Psoas muscle (tissue), 8 donors: ENCODE results near the gene SETBP1. TPM values are rescaled to one million over a fixed set of nuclear protein-coding genes. Genes with fewer than 3 reads are reported as not detected.
A peak's percentile ranks its signal among the peaks of the same experiment; 100 is the strongest.

ENCODE experiments used
- ATAC-seq, 4 donors: fragments of 200-7000 bp; cut with Tn5 transposase; one replicate each; pipeline ENCODE4 v1.9.1; 2020; ENCODE audit warnings: moderate library complexity in 3 of 4, mild to moderate bottlenecking in 2 of 4
- DNase-seq, 2 donors: peaks; one replicate each; pipeline ENCODE4 v3.0.0-alpha.2; 2020
- H3K27ac ChIP-seq: fragments of 200-600 bp; one replicate; pipeline ENCODE4 v1.8.0; 2022
- H3K27me3 ChIP-seq, 3 donors: fragments of 200-600 bp in 1 of 3; one replicate each; pipeline versions ENCODE4 v1.6.1 to v1.8.0; 2013 to 2022; ENCODE audit warnings: low read length in 2 of 3, mild to moderate bottlenecking in 2 of 3, moderate library complexity in 1 of 3; ENCODE audit not compliant: insufficient read depth in 3 of 3
- H3K36me3 ChIP-seq, 2 donors: fragments of 200-600 bp in 1 of 2; one replicate each; pipeline versions ENCODE4 v1.6.1 to v1.8.0; 2013 to 2022; ENCODE audit warnings: low read depth in 1 of 2, mild to moderate bottlenecking in 1 of 2, moderate library complexity in 1 of 2; ENCODE audit not compliant: insufficient read depth in 1 of 2
- H3K4me1 ChIP-seq: fragments of 200-600 bp; one replicate; pipeline ENCODE4 v1.8.0; 2022
- H3K4me3 ChIP-seq: fragments of 200-600 bp; one replicate; pipeline ENCODE4 v1.8.0; 2022; ENCODE audit warnings: mild to moderate bottlenecking
- H3K9me3 ChIP-seq: fragments of 200-600 bp; one replicate; pipeline ENCODE4 v1.8.0; 2022
- CTCF ChIP-seq: fragments of 200-600 bp; IDR thresholded peaks from one replicate; pipeline ENCODE4 v1.8.0; 2022; ENCODE audit warnings: antibody characterized with exemption
- WGBS, 3 donors: extraction: QIAGEN DNeasy Blood & Tissue Kit; methylation state at CpG; one replicate each; pipeline versions ENCODE4 v1.1.6 to v1.1.7; 2013; 5-methylcytosine and 5-hydroxymethylcytosine counted together
- intact Hi-C, 2 donors: fragments of 100-400 bp; cut with DNase I; formaldehyde crosslinking; loops; one replicate each; pipeline versions ENCODE4 v1.11.0 to v1.14.2; 2022
- polyA plus RNA-seq, 3 donors: library from polyadenylated mRNA; stranded (reverse); fragments of 200-250 nt; gene quantifications; one replicate each; pipeline ENCODE4 v1.2.3, GENCODE V29; 2013
- total RNA-seq, 4 donors: library from RNA; stranded (reverse); fragmentation: NEBNext Ultra II Directional in 2 of 4; extraction: Animal tissue kit (Norgen Biotek cat#: 25700) in 2 of 4; gene quantifications; one replicate each; pipeline versions ENCODE4 v1.2.1 to v1.2.4, GENCODE V29; 2021 to 2023
- donor health status: healthy with polysubstance abuse.
- donor health status: DM: no; HTN: no; CAD: no; lungs with moderate emphysema.
- donor health status: Bipolar disorder and iron deficiency.
- donor health status: healthy.
- donor health status: DM: yes; HTN: yes; CAD: no.
- donor health status: DM: no; HTN: no; CAD: no.
- donor health status: DM: no; HTN: no; CAD: no.
- donor health status: DM: yes; HTN: yes; CAD: no.

SETBP1 gene
- total and polyA plus RNA-seq, 7 donors = 0.61 to 21.0 (median 10.5) TPM

GRCh38 chr18:45023519-45023918 lies 342.8 kb downstream of the SETBP1 start:
- intact Hi-C loops = no loop called here
- no peak for TF ChIP-seq CTCF
- H3K27me3 ChIP-seq = no peaks in the 10 kb centered on the region
- ATAC-seq = no peak
- H3K4me3 ChIP-seq = no peak overlapping the region
- no peaks in the 10 kb centered on the region for H3K9me3 ChIP-seq
- no peaks in the 10 kb centered on the region for H3K36me3 ChIP-seq
- WGBS, 3 donors = 45 to 62% (median 60%) methylated on average over 5 of the region's 5 CpGs
- no peak overlapping the region for H3K27ac ChIP-seq
- peaks cover 7% of the 10 kb centered on the region for H3K4me1 ChIP-seq
- no peak for DNase-seq

GRCh38 chr18:45024357-45025088 lies 343.8 kb downstream of the SETBP1 start:
- 79 to 84% (median 80%) methylated on average over 4 of the region's 4 CpGs for whole genome bisulfite sequencing, 3 donors
- no peak for TF ChIP-seq CTCF
- intact Hi-C loops = no loop called here

GRCh38 chr18:45025089-45025450 lies 344.4 kb downstream of the SETBP1 start:
- Histone ChIP-seq H3K36me3 (no peaks in the 10 kb centered on the region), H3K9me3 (no peaks in the 10 kb centered on the region), H3K4me3 (no peak overlapping the region), H3K27me3 (no peaks in the 10 kb centered on the region), H3K4me1 (peaks cover 3% of the 10 kb centered on the region), H3K27ac (no peak overlapping the region)
- DNase-seq = no peak
- no peak for ATAC-seq
- intact Hi-C loops = no loop called here
- WGBS, 3 donors = 93 to 97% (median 95%) methylated on average over 4 of the region's 4 CpGs
- no peak for TF ChIP-seq CTCF

More at GRCh38 chr18:45024357-45025088, 343.8 kb downstream of the SETBP1 start:
- Histone ChIP-seq H3K27me3 (no peaks in the 10 kb centered on the region), H3K36me3 (no peaks in the 10 kb centered on the region), H3K9me3 (no peaks in the 10 kb centered on the region), H3K4me3 (no peak overlapping the region), H3K27ac (no peak overlapping the region), H3K4me1 (peaks cover 3% of the 10 kb centered on the region)
- DNase-seq (no peak), ATAC-seq (no peak)

- 65 to 70% (median 69%) methylated on average over 3 of the region's 3 CpGs for WGBS, 3 donors
- intact Hi-C loops = no loop called here
- peak in 2 of 4 donors; percentile 57 to 73 for ATAC-seq
- H3K27me3 ChIP-seq = no peaks in the 10 kb centered on the region
- no peak overlapping the region for H3K27ac ChIP-seq
- peaks cover 3% of the 10 kb centered on the region for H3K4me1 ChIP-seq
- no peak for DNase-seq
- TF ChIP-seq CTCF = peak; percentile 13
- H3K36me3 ChIP-seq = no peaks in the 10 kb centered on the region
- H3K9me3 ChIP-seq = no peaks in the 10 kb centered on the region
- no peak overlapping the region for H3K4me3 ChIP-seq
These were observed 345.5 kb downstream of the SETBP1 start for GRCh38 chr18:45026162-45026561.

GRCh38 chr18:45034179-45034578 lies 353.5 kb downstream of the SETBP1 start:
- no peak for ATAC-seq
- intact Hi-C loops = no loop called here
- no peak overlapping the region for H3K4me3 ChIP-seq
- WGBS, 3 donors = 81 to 84% (median 82%) methylated on average over 8 of the region's 8 CpGs
- H3K9me3 ChIP-seq = no peaks in the 10 kb centered on the region
- DNase-seq = no peak
- no peak for TF ChIP-seq CTCF
- no peaks in the 10 kb centered on the region for H3K4me1 ChIP-seq
- peaks cover 0 to 4% of the 10 kb centered on the region in 2 donors for H3K36me3 ChIP-seq
- H3K27ac ChIP-seq = no peak overlapping the region
- H3K27me3 ChIP-seq = no peaks in the 10 kb centered on the region
